H1 (cell line): ENCODE measurements around the gene SH3TC2. TPM values are rescaled to one million over a fixed set of nuclear protein-coding genes. Genes with fewer than 3 reads are reported as not detected.

Experiments
- CTCF ChIA-PET: fragments of 300-600 bp; sonication (Branson Sonifier 250); formaldehyde crosslinking; loops from one replicate; lab custom pipeline; 2021; ENCODE audit not compliant: partially characterized antibody; lab: Charles Lee
- POLR2A ChIA-PET: fragments of 300-600 bp; sonication (Branson Sonifier 250); formaldehyde crosslinking; loops from one replicate; lab custom pipeline; 2021; ENCODE audit warnings: inconsistent platforms; ENCODE audit not compliant: partially characterized antibody; lab: Charles Lee
- DNase-seq, 2 experiments: peaks; one replicate each; pipeline versions ENCODE4 v3.0.0 to v3.0.0-alpha.2; 2010 to 2022; ENCODE audit warnings: low spot score in 2 of 2, low read depth in 1 of 2, mixed read lengths in 1 of 2
- FAIRE-seq: peaks from 2 replicates; lab custom pipeline; 2011; peaks lifted over from hg19 to GRCh38; lab: Jason Lieb, UNC
- H2AFZ ChIP-seq: 2 replicates; pipeline ENCODE4 v1.8.1; 2012; ENCODE audit warnings: low read length, inconsistent platforms
- H2AK5ac ChIP-seq: 2 replicates; pipeline ENCODE4 v1.6.1; 2013; ENCODE audit warnings: low read depth, low read length
- H2BK120ac ChIP-seq: replicated peaks from 2 replicates; pipeline ENCODE3; 2013; ENCODE audit warnings: low read depth, low read length, inconsistent platforms
- H2BK12ac ChIP-seq: 2 replicates; pipeline ENCODE4 v1.6.1; 2013; ENCODE audit warnings: low read depth, low read length
- H2BK15ac ChIP-seq: 2 replicates; pipeline ENCODE4 v1.6.1; 2013; ENCODE audit warnings: low read length
- H2BK20ac ChIP-seq: 2 replicates; pipeline ENCODE4 v1.6.1; 2013; ENCODE audit warnings: low read length
- H2BK5ac ChIP-seq: 2 replicates; pipeline ENCODE4 v1.6.1; 2013; ENCODE audit warnings: low read depth, low read length
- H3K14ac ChIP-seq: 2 replicates; pipeline ENCODE4 v1.6.1; 2013; ENCODE audit warnings: inconsistent platforms; ENCODE audit not compliant: insufficient read length
- H3K18ac ChIP-seq: 2 replicates; pipeline ENCODE4 v1.6.1; 2013; ENCODE audit warnings: low read length; ENCODE audit errors: extremely low read depth
- H3K23ac ChIP-seq: 2 replicates; pipeline ENCODE4 v1.6.1; 2013; ENCODE audit warnings: inconsistent platforms; ENCODE audit not compliant: insufficient read length
- H3K23me2 ChIP-seq: 2 replicates; pipeline ENCODE4 v1.6.1; 2013; ENCODE audit warnings: low read depth, low read length
- H3K27ac ChIP-seq: 2 replicates; pipeline ENCODE4 v1.6.1; 2011; ENCODE audit warnings: low read depth, low read length, inconsistent platforms
- H3K27me3 ChIP-seq, 4 experiments: replicated peaks in 1 of 4; 1 replicate in 1 of 4; 2 replicates in 3 of 4; pipeline versions ENCODE4 v1.6.1 to v1.8.1; 2011 to 2013; ENCODE audit warnings: low read length in 3 of 4, mild to moderate bottlenecking in 3 of 4, inconsistent platforms in 2 of 4, mixed read lengths in 2 of 4, moderate library complexity in 1 of 4; ENCODE audit not compliant: control insufficient read depth in 3 of 4, insufficient read depth in 3 of 4; ENCODE audit errors: extremely low read depth in 1 of 4
- H3K36me3 ChIP-seq, 4 experiments: 2 replicates each; pipeline versions ENCODE4 v1.6.1 to v1.8.1; 2011 to 2013; ENCODE audit warnings: mild to moderate bottlenecking in 4 of 4, low read length in 3 of 4, moderate library complexity in 2 of 4, control low read depth in 1 of 4, inconsistent platforms in 1 of 4; ENCODE audit not compliant: insufficient read depth in 4 of 4, control insufficient read depth in 2 of 4
- H3K4ac ChIP-seq: replicated peaks from 2 replicates; pipeline ENCODE3; 2013; ENCODE audit warnings: low read length, low read depth, mixed read lengths, inconsistent platforms; ENCODE audit not compliant: insufficient read length
- H3K4me1 ChIP-seq, 4 experiments: replicated peaks in 1 of 4; 1 replicate in 1 of 4; 2 replicates in 3 of 4; pipeline versions ENCODE4 v1.6.1 to v1.8.1; 2011 to 2013; ENCODE audit warnings: low read length in 3 of 4, inconsistent platforms in 2 of 4, mixed read lengths in 1 of 4; ENCODE audit not compliant: insufficient read depth in 4 of 4, control insufficient read depth in 3 of 4
- H3K4me2 ChIP-seq, 2 experiments: 2 replicates each; pipeline versions ENCODE4 v1.6.1 to v1.8.1; 2011 to 2013; ENCODE audit warnings: low read depth in 2 of 2, low read length in 2 of 2, control low read depth in 1 of 2, inconsistent platforms in 1 of 2, mild to moderate bottlenecking in 1 of 2; ENCODE audit not compliant: insufficient read depth in 1 of 2
- H3K4me3 ChIP-seq, 4 experiments: fragments of 200-600, 300-600 bp in 1 of 4; sonication (generic), shearing (Covaris generic), sonication (Bioruptor Twin) in 1 of 4; 2 replicates each; pipeline versions ENCODE4 v1.5.1 to v1.8.1; 2011 to 2016; ENCODE audit warnings: low read length in 4 of 4, low read depth in 3 of 4, control low read depth in 2 of 4, inconsistent platforms in 2 of 4, mild to moderate bottlenecking in 2 of 4, mixed read lengths in 1 of 4, moderate library complexity in 1 of 4; ENCODE audit not compliant: insufficient read depth in 2 of 4; ENCODE audit errors: extremely low read depth in 1 of 4
- H3K56ac ChIP-seq: replicated peaks from 2 replicates; pipeline ENCODE3; 2013; ENCODE audit warnings: low read depth, mild to moderate bottlenecking, mixed read lengths, low read length, inconsistent platforms; ENCODE audit not compliant: insufficient read length
- H3K79me1 ChIP-seq: 2 replicates; pipeline ENCODE4 v1.6.1; 2013; ENCODE audit warnings: low read depth, low read length, control low read depth
- H3K79me2 ChIP-seq, 2 experiments: 2 replicates each; pipeline versions ENCODE4 v1.6.1 to v1.8.1; 2012 to 2013; ENCODE audit warnings: low read length in 2 of 2, mild to moderate bottlenecking in 2 of 2, inconsistent platforms in 1 of 2; ENCODE audit not compliant: insufficient read depth in 2 of 2, control insufficient read depth in 1 of 2
- H3K9ac ChIP-seq, 4 experiments: replicated peaks in 1 of 4; 1 replicate in 1 of 4; 2 replicates in 3 of 4; pipeline versions ENCODE4 v1.6.1 to v1.8.1; 2011 to 2013; ENCODE audit warnings: low read depth in 3 of 4, low read length in 3 of 4, control low read depth in 2 of 4, mild to moderate bottlenecking in 2 of 4, moderate library complexity in 2 of 4, inconsistent platforms in 1 of 4; ENCODE audit errors: extremely low read depth in 1 of 4
- H3K9me3 ChIP-seq, 2 experiments: 2 replicates each; pipeline versions ENCODE4 v1.6.1 to v1.8.1; 2012 to 2013; ENCODE audit warnings: mild to moderate bottlenecking in 2 of 2, moderate library complexity in 2 of 2, control low read depth in 1 of 2, inconsistent platforms in 1 of 2, low read depth in 1 of 2, low read length in 1 of 2, mixed read lengths in 1 of 2; ENCODE audit not compliant: insufficient read depth in 2 of 2
- H4K20me1 ChIP-seq, 2 experiments: replicated peaks in 1 of 2; 2 replicates each; pipeline versions ENCODE3 to v1.8.1; 2011 to 2013; ENCODE audit warnings: inconsistent platforms in 2 of 2, low read length in 2 of 2, mild to moderate bottlenecking in 1 of 2; ENCODE audit not compliant: insufficient read depth in 2 of 2, control insufficient read depth in 1 of 2
- H4K5ac ChIP-seq: 2 replicates; pipeline ENCODE4 v1.6.1; 2013; ENCODE audit warnings: low read length, low read depth, mixed read lengths, inconsistent platforms; ENCODE audit not compliant: insufficient read length
- H4K8ac ChIP-seq: 2 replicates; pipeline ENCODE4 v1.8.0; 2013; ENCODE audit warnings: mild to moderate bottlenecking, moderate library complexity, low read length, inconsistent platforms; ENCODE audit not compliant: insufficient read depth; ENCODE audit errors: extremely low read depth
- H4K91ac ChIP-seq: replicated peaks from 2 replicates; pipeline ENCODE3; 2013; ENCODE audit warnings: low read length, mixed read lengths, inconsistent platforms; ENCODE audit not compliant: insufficient read length
- CBX5 ChIP-seq: fragments of 300-800, 300-1000 bp; sonication (generic); IDR thresholded peaks from 2 replicates; pipeline ENCODE4 v1.7.1; 2016; ENCODE audit warnings: antibody characterized with exemption, low read length, low read depth
- CEBPB ChIP-seq: IDR thresholded peaks from 2 replicates; pipeline ENCODE4 v1.6.1; 2012; ENCODE audit warnings: low read depth, low read length
- CTBP2 ChIP-seq: IDR thresholded peaks from 2 replicates; pipeline ENCODE4 v1.7.0; 2011; ENCODE audit warnings: borderline replicate concordance, mild to moderate bottlenecking, moderate library complexity, mixed read lengths, low read length; ENCODE audit not compliant: insufficient read depth, insufficient read length
- EP300 ChIP-seq, 2 experiments: IDR thresholded peaks; 1 replicate in 1 of 2; 2 replicates in 1 of 2; pipeline ENCODE4 v1.6.1; 2011 to 2012; ENCODE audit warnings: low read depth in 2 of 2, low read length in 2 of 2, mild to moderate bottlenecking in 2 of 2, borderline replicate concordance in 1 of 2, inconsistent platforms in 1 of 2, moderate library complexity in 1 of 2
- GTF2F1 ChIP-seq: IDR thresholded peaks from 2 replicates; pipeline ENCODE4 v1.6.1; 2012; ENCODE audit warnings: low read depth, low read length, improper control_type of control experiment, borderline replicate concordance
- PHF8 ChIP-seq: fragments of 200-600 bp; sonication (generic); conservative IDR thresholded peaks from 2 replicates; pipeline ENCODE4 v1.7.1; 2012; ENCODE audit warnings: low read depth, mild to moderate bottlenecking, inconsistent platforms, low read length, moderate library complexity
- POLR2AphosphoS5 ChIP-seq: IDR thresholded peaks from 2 replicates; pipeline ENCODE4 v1.6.1; 2011; ENCODE audit warnings: low read depth, low read length
- RFX5 ChIP-seq: IDR thresholded peaks from 2 replicates; pipeline ENCODE4 v1.6.1; 2011; ENCODE audit warnings: low read depth, low read length, improper control_type of control experiment, borderline replicate concordance
- SIRT6 ChIP-seq: IDR thresholded peaks from one replicate; pipeline ENCODE4 v1.7.1; 2012; ENCODE audit warnings: low read length, inconsistent platforms
- SP2 ChIP-seq: IDR thresholded peaks from 2 replicates; pipeline ENCODE4 v1.6.1; 2012; ENCODE audit warnings: mild to moderate bottlenecking, low read length, inconsistent platforms
- TBP ChIP-seq: IDR thresholded peaks from 2 replicates; pipeline ENCODE4 v1.6.1; 2011; ENCODE audit warnings: low read depth, low read length, improper control_type of control experiment
- TEAD4 ChIP-seq: IDR thresholded peaks from 2 replicates; pipeline ENCODE4 v1.6.1; 2012; ENCODE audit warnings: low read depth, low read length, inconsistent platforms, mixed read lengths
- WGBS, 2 experiments: shearing (Covaris generic) in 1 of 2; methylation state at CpG; one replicate each; pipeline versions ENCODE4 v1.1.6 to v1.1.7; 2013 to 2015; ENCODE audit warnings: low lambda C conversion rate in 2 of 2, mixed read lengths in 2 of 2, inconsistent platforms in 1 of 2, low coverage in 1 of 2, missing lambda C conversion rate in 1 of 2; ENCODE audit not compliant: insufficient replicate concordance in 2 of 2, insufficient coverage in 1 of 2, insufficient read length in 1 of 2; ENCODE audit errors: extremely low coverage in 1 of 2, missing lambda C conversion rate in 1 of 2; 5-methylcytosine and 5-hydroxymethylcytosine counted together
- polyA plus RNA-seq, 7 experiments: library from polyadenylated mRNA; depleted of rRNA in 3 of 7; stranded (reverse) in 5 of 7; unstranded in 2 of 7; fragments of >200 nt in 5 of 7; fragments of 200-250 nt in 2 of 7; gene quantifications; 1 replicate in 5 of 7; 2 replicates in 1 of 7; 4 replicates in 1 of 7; pipeline versions ENCODE4 v1.2.1 to v1.2.3, GENCODE V29; 2011 to 2013; ENCODE audit warnings: missing spikeins in 2 of 7, mixed read lengths in 2 of 7
- total RNA-seq: library from RNA; stranded (reverse); fragmentation: NEBNext Ultra II Directional; extraction: Animal tissue kit (Norgen Biotek cat#: 25700); gene quantifications from 2 replicates; pipeline ENCODE4 v1.2.1, GENCODE V29; 2021
- TF ChIP-seq, protein P1 (sequence below): IDR thresholded peaks from 2 replicates; pipeline ENCODE4 v1.6.1; 2012; ENCODE audit warnings: inconsistent platforms

The SH3TC2 gene
- total and polyA plus RNA-seq, 2 of the 8 experiments (the other 6 are each of a cell fraction or from before 2014, with no cell fraction given): 0.11 to 0.80 TPM

DNA sequence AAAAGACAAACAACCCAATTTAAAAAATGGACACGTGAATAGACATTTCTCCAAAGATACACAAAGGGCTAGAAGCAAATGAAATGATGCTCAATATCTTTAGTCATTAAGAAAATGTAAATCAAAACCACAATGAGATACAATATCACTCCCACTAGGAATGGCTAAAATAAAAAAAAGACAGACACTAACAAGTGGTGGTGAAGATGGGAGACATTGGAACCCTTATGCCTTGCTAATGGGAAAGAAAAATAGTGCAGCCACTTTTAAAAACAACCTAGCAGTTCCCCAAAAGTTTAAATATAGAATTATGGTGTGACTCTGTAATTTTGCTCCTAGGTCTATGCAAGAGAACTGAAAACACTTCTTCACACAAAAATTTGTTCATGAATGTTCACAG, 40.7 kb downstream of the SH3TC2 start:
- H2BK120ac ChIP-seq: no peak overlapping the region
- no peak for TF ChIP-seq RFX5
- no peak for TF ChIP-seq CBX5
- TF ChIP-seq, protein P1, sequence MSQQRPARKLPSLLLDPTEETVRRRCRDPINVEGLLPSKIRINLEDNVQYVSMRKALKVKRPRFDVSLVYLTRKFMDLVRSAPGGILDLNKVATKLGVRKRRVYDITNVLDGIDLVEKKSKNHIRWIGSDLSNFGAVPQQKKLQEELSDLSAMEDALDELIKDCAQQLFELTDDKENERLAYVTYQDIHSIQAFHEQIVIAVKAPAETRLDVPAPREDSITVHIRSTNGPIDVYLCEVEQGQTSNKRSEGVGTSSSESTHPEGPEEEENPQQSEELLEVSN: no peak
- no peak for TF ChIP-seq TEAD4
- no peak for TF ChIP-seq GTF2F1
- TF ChIP-seq SP2: no peak
- no peak for TF ChIP-seq PHF8
- no peak for TF ChIP-seq SIRT6
- no peak for TF ChIP-seq EP300 (IDR thresholded peaks at IDR 0.05; ENCODE audit: borderline replicate concordance in 1 of 2, low read depth in 2 of 2, low read length in 2 of 2)
- TF ChIP-seq TBP: no peak
- no peak for TF ChIP-seq CEBPB
- no peak for TF ChIP-seq CTBP2
- no peak for TF ChIP-seq POLR2AphosphoS5

More for the DNA sequence above, 40.7 kb downstream of the SH3TC2 start:
- H2BK15ac ChIP-seq: no peak overlapping the region
- no peaks in the 10 kb centered on the region for H3K4me1 ChIP-seq
- POLR2A ChIA-PET: no interaction called here
- WGBS, 2 experiments: 86% methylated on average over 1 of the region's 1 CpG; no CpG with 5 or more reads in 1 of the 2 experiments
- no peak overlapping the region for H3K4ac ChIP-seq
- no peak overlapping the region for H3K23ac ChIP-seq
- no peak overlapping the region for H4K8ac ChIP-seq
- H4K20me1 ChIP-seq: no peaks in the 10 kb centered on the region
- no peak overlapping the region for H3K27ac ChIP-seq
- no peak overlapping the region for H3K56ac ChIP-seq
- no peaks in the 10 kb centered on the region for H3K23me2 ChIP-seq
- no peaks in the 10 kb centered on the region for H3K27me3 ChIP-seq
- DNase-seq (no peak), FAIRE-seq (no peak)
- no peak overlapping the region for H3K4me2 ChIP-seq
- no peaks in the 10 kb centered on the region for H3K36me3 ChIP-seq
- H3K18ac ChIP-seq: no peak overlapping the region
- CTCF ChIA-PET: interaction anchor here (1.2 to 1.3 kb wide), 2 partner anchors 13 to 23 kb away, joined by 4 to 5 read pairs; no protein-coding TSS in a partner anchor
- H3K9me3 ChIP-seq: no peaks in the 10 kb centered on the region
- no peak overlapping the region for H4K91ac ChIP-seq
- H4K5ac ChIP-seq: no peak overlapping the region
- no peak overlapping the region for H2AK5ac ChIP-seq
- H3K79me2 ChIP-seq: no peaks in the 10 kb centered on the region
- no peaks in the 10 kb centered on the region for H3K79me1 ChIP-seq
- no peak overlapping the region for H2BK12ac ChIP-seq
- no peak overlapping the region for H2AFZ ChIP-seq
- no peak overlapping the region for H3K14ac ChIP-seq
- no peak overlapping the region for H2BK20ac ChIP-seq
- H3K4me3 ChIP-seq: no peak overlapping the region
- no peak overlapping the region for H3K9ac ChIP-seq
- H2BK5ac ChIP-seq: no peak overlapping the region
